Measurements from ENCODE around the gene ARPC4.

Gene ARPC4

GRCh38 chr3:9855594-9855993, 62.7 kb downstream of the ARPC4 start:
- no peak for DNase-seq (ENCODE audit: low read depth in 2 of 2)
